Testis (tissue), 2 donors: Measurements from ENCODE around the gene QPCTL.

Source experiments
- CTCF ChIP-seq, 3 experiments: fragments of 450-650 bp in 2 of 3; fragments of 200-600 bp in 1 of 3; sonication (generic) in 1 of 3; IDR thresholded peaks; one replicate each; pipeline ENCODE4 v1.5.1; 2016 to 2019; ENCODE audit warnings: antibody characterized with exemption in 3 of 3, mild to moderate bottlenecking in 2 of 3, moderate library complexity in 1 of 3
- POLR2A ChIP-seq: fragments of 450-650 bp; IDR thresholded peaks from one replicate; pipeline ENCODE4 v1.6.1; 2017; ENCODE audit warnings: antibody characterized with exemption, mild to moderate bottlenecking, moderate library complexity

GRCh38 chr19:45677351-45678230, 14.9 kb upstream of the QPCTL start:
- TF ChIP-seq CTCF (IDR thresholded peaks at IDR 0.05) (no peak), POLR2A (no peak)
